Daoy (cell line): ENCODE data around the gene RSL24D1. TPM values are rescaled to one million over a fixed set of nuclear protein-coding genes. Genes with fewer than 3 reads are reported as not detected.

Source experiments
- DNase-seq: peaks from one replicate; pipeline ENCODE4 v3.0.0-alpha.2; 2015; ENCODE audit warnings: low read depth
- total RNA-seq: library from RNA; depleted of rRNA; stranded (reverse); fragments of >200 nt; shearing (Covaris generic); gene quantifications from 2 replicates; pipeline ENCODE4 v1.2.3, GENCODE V29; 2014; rRNA removed

Gene RSL24D1
- 146 and 195 TPM in 2 replicates for total RNA-seq

- peak; percentile 99 for DNase-seq
Observed at GRCh38 chr15:55196458-55197361, at the start of gene RSL24D1. TSS of gene RSL24D1 (minus strand) at chr15:55196941. CDS start at chr15:55196890, 51 bp downstream.

- DNase-seq: no peak
Observed at GRCh38 chr15:55245059-55245458, 48.3 kb upstream of the RSL24D1 start.

GRCh38 chr15:55241891-55242290 is 45.1 kb upstream of the RSL24D1 start:
- DNase-seq: no peak

DNA sequence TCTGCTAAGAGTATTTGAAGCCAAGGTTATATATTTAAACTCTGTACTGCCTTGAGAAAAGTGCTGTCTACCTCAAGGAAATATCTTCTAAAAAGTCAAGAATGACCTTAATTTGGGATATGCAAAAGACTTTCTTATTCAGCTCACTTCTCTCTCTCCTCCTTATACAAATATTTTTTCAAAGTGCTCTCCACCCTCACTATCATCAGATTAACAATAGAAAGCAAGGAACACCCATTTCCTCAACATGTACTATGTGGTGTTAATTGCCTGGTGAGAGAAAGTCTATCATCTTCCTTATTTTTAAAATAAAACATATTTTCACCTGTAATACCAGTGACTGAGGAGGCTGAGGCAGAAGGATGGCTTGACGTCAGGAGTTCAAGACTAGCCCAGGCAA is 44.4 kb upstream of the RSL24D1 start:
- no peak for DNase-seq

DNA sequence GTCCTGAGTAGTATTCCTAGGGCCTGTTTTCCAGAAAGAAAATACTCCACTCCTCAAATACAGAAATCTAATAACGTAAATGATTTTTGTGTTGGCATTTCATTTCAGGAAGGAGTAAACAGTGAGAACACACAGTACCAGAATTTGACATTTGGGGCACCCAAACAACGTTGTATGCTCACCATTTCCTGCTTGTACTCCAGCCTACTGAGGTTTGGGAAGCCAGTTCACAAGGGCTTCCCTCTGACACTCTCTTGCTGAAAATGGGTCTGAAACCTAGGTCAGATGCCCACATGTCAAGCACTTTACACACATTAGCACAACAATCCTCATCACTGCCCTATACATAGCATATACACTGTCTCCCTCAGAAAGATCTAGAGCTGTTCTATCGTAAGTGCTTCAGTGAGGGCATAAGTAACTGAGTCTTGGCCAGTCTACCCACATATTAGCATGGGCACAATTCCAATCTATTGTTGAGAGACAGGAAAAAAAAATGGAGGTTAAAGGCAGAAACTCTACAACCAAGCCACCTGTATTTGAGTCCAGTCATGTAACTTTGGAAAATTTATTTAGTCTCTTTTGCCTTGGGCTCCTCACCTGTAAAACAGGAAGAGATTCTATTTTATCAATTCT is 43.5 kb upstream of the RSL24D1 start:
- no peak for DNase-seq

DNA sequence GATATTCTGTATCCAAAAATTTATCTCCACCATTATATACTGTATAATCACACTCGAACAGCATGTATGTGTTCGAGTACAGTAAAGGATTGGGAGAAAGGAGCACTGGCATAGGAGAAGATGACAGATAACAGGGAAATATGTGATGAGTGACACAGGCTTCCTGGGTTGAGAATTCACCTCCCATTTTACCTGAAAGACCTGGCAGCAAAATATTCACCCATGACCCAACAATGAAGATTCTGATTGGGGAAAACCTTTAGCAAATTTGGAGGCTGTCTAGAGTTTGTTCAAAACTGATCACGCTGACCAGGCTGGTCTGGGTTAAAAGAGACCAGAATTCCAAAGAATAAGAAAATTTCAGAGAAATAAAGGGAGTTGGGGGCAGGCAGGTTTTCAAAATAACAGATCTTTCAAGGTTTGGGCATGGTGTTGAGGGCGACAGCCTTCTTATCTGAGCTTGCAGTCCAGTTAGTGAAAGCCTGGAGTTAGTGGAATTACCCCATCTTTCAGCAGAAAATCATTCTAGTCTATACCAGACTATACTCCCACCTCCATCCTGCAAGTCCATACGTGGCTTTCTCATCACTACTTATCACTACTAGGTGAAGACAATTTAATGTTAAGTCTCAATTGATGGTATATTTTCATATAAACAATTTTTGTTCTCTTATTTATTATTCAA is 42.8 kb upstream of the RSL24D1 start:
- DNase-seq: no peak

DNA sequence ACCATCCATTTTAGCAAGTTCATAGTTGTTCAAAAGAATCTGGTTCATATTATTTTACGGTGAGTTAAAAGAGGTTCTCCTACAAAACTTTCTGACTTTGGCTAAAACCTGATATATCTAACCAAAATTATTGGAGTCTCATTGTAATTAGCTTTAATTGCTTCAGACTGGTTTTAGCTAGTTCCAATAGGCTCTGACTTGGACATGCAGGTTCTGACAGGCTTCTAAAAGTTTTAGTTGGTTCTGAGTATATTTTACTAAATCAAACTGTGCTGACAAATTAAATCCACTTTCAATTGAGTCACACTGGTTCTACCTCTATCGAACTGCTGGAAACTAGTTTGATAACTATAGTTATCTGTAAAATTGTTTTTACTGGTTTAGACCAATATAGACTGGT is 42.1 kb upstream of the RSL24D1 start:
- no peak for DNase-seq

DNA sequence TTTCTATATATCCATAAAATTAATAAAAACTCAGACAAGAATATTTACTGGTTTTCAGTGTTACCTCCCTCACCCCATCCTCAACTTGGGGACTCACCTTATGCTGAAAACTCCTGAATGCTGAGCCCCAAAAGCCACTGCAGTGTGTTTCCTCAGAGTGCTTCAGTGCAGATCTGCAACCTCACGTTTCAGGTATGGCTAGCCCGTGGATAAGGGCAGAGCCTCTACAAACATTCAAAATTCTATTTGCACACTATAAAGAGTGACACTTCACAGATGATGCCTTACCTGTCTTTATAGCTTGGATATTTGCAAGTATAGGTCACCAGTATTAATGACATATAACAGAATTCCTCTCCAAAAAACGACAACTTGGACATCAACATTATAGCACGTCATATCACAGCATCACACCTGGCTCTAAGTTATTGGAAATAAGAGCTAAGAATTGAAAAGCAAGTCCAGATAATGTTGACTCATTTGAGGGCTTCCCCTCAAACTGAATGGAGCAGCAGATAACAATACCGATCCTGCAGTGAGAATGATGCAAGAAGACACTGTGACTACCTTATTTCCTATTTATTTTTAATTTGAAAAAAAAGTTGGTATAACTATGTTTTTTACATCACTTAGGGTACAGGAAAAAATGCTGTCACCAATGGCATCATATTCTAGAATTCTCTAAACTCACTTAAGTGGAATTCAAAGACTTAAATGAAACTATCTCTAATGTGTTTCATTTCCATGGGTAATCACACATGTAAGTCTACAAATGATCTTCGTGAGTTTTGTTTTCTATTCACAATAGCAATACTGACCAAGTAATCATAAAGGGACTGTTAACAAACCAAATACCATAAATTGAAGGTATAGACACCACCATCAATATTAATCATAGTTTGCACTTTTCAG is 40.7 kb upstream of the RSL24D1 start:
- DNase-seq: no peak

DNA sequence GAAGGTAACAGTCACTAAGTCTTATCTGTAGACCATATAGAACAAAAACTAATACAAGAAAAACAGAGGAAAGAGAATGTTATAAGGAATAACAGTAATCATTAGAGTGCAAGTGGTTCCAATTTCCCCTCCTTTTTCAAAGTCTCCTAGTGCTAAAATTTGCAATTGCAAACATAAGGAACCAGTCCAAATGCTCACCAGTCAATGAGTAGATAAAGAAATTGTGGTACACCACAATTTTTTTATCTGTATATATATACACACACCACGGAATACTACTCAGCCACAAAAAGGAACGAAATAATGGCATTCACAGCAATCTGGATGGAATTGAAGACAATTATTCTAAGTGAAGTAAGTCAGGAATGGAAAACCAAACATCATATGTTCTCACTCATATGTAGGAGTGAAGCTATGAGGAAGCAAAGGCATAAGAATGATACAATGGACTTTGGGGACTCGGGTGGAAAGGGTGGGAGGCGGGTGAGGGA is 38.9 kb upstream of the RSL24D1 start:
- no peak for DNase-seq

DNA sequence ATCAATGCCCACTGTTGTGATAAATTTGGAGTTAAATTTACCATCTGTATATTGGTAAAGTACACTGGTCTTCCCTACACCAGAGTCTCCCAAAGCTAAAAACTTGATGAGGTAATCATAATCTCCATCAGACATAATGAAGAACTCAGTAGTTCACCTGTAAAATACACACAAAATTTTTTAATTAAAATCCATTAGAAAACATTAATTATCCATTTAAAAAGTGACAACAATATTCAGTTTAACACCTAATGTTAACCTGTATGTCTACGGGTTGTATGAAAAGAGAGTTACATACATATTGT is 38.0 kb upstream of the RSL24D1 start:
- DNase-seq: no peak

DNA sequence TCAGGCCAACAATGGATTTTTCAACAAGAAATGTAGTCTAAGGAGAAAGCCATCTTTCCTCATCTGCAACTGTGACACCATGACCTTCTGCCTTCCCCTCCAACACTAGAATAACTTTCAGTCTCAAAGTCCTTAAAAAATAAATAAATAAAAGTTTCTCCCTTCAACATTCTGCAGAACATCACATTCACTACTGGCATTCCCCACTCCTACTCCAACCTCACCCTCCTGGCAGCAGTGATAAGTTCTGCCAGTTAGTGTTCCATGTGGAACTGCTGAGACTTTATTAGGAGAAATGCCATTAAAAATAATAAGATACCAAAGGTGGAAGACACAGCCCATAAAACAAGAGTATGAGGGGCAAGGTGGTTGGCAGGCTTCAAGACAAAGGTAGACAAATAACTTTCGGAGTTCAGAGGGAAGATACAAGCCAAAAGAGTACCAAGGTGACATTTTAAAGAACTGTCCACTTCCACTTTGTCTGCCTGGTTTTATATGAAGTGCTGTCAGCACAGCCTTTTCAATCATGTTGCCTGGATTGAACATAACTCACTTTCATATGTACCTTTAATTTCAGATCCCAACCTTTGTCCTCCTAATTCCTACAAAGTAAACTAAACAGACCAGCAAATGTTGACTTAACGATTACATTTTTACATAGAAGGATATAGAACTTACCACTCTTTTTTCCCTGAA is 37.5 kb upstream of the RSL24D1 start:
- no peak for DNase-seq

DNA sequence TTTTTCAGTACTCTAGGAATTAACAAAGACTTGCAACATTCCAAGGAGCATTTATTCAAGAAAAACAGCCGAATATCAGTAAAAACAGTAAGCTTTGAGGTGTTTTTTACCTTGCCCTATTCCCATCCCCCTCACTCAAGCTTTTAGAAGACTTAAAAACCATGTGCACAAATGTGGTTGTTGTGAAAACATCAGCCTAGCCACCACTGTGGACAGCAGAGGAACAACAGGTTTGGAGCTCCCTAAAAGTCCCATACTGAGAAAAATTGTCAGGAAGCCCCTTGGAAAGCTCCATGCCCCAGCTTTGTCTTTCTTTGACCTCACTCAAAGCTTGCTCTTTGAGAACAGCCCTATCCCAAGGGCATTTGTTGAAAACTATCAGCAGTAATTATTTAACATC is 34.7 kb upstream of the RSL24D1 start:
- no peak for DNase-seq

GRCh38 chr15:55230953-55231352 is 34.2 kb upstream of the RSL24D1 start:
- no peak for DNase-seq

GRCh38 chr15:55230051-55230670 is 33.4 kb upstream of the RSL24D1 start:
- no peak for DNase-seq

DNA sequence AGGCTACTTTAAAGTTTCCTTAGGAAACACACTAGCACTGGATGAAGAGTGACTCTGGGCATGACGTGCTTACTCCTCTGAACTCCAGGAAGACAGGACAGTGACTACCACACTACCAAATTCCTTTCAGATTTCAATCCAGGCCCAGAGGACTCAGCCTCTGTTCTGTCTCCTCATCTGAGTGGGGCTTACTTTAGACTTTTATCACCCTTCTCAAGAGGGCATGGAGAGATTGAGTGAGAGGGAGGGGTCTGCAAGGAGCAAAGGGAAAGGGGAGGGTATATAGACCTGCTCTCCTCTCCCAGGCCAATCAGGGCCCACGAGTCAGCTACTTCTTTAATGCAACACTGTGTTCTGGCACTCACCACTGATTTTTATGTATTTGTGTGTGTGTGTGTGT is 29.4 kb upstream of the RSL24D1 start:
- no peak for DNase-seq

DNA sequence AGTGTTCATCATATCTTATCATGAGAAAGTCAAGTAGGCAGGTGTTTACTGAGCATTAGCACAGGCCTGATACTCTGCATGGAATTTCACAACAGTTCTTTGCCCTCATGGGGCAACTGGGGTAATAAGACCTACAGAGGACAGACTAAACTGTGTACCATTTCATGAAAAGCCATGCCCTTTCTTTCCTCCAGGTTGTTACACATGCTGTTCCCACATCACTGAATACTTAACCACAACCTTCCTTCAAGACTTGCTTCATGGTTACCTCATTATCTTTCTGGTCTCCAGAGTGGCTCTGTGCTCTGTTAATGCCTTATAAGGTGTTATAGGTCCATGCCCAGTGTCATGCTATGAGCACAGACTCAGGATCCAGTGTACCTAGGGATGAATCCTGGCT is 28.2 kb upstream of the RSL24D1 start:
- no peak for DNase-seq

GRCh38 chr15:55222588-55222987 is 25.8 kb upstream of the RSL24D1 start:
- no peak for DNase-seq

GRCh38 chr15:55221090-55222011 is 24.6 kb upstream of the RSL24D1 start:
- DNase-seq: peak; percentile 49

DNA sequence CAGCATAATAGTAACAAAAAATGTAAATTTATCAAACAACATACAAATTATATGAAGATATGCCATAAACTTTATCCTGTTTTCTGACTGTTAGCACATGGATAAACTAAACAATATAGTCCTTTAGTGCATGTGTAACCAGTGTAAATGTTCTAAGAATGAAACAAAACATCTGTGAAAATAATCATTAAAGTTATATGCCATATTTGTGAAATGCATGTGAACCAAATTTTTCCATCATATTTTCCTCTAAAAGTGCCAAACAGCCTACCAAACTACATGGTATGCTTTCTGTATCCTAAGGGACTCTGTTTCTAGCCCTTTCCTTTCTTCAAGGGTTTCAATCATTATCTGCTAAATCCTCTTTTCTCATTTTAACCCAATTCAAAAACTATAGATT is 23.9 kb upstream of the RSL24D1 start:
- DNase-seq: no peak
